Fibroblast of villous mesenchyme (primary cell): ENCODE data around the gene HOXB9. TPM values are rescaled to one million over a fixed set of nuclear protein-coding genes. Genes with fewer than 3 reads are reported as not detected.

ENCODE experiments used
- DNase-seq: peaks from one replicate; pipeline ENCODE4 v3.0.0-alpha.2; 2010; ENCODE audit warnings: low read depth
- H3K4me3 ChIP-seq: 2 replicates; pipeline ENCODE4 v1.5.1; 2011; ENCODE audit warnings: low read depth, mild to moderate bottlenecking, low read length
- total RNA-seq: library from RNA; depleted of rRNA; stranded (reverse); fragments of >200 nt; gene quantifications from 2 replicates; pipeline ENCODE4 v1.2.3, GENCODE V29; 2012
- TF ChIP-seq, protein P1 (sequence below): IDR thresholded peaks from 2 replicates; pipeline ENCODE4 v1.5.1; 2012; ENCODE audit warnings: low read depth, mild to moderate bottlenecking, low read length; ENCODE audit not compliant: insufficient read depth

The HOXB9 gene
- not detected in 2 replicates for total RNA-seq

- peak within 1 kb of the TSS; percentile 19 for H3K4me3 ChIP-seq
- no peak for DNase-seq
- TF ChIP-seq, protein P1, sequence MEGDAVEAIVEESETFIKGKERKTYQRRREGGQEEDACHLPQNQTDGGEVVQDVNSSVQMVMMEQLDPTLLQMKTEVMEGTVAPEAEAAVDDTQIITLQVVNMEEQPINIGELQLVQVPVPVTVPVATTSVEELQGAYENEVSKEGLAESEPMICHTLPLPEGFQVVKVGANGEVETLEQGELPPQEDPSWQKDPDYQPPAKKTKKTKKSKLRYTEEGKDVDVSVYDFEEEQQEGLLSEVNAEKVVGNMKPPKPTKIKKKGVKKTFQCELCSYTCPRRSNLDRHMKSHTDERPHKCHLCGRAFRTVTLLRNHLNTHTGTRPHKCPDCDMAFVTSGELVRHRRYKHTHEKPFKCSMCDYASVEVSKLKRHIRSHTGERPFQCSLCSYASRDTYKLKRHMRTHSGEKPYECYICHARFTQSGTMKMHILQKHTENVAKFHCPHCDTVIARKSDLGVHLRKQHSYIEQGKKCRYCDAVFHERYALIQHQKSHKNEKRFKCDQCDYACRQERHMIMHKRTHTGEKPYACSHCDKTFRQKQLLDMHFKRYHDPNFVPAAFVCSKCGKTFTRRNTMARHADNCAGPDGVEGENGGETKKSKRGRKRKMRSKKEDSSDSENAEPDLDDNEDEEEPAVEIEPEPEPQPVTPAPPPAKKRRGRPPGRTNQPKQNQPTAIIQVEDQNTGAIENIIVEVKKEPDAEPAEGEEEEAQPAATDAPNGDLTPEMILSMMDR, result no peak
Measured at GRCh38 chr17:48626245-48627117, at the start of gene HOXB9. HOXB9 (minus strand) TSS chr17:48626358; CDS start chr17:48626269, 89 bp downstream.

GRCh38 chr17:48672340-48672739 lies 46.2 kb upstream of the HOXB9 start:
- TF ChIP-seq, protein P1, result no peak
- no peak overlapping the region for H3K4me3 ChIP-seq
- DNase-seq, result no peak

DNA sequence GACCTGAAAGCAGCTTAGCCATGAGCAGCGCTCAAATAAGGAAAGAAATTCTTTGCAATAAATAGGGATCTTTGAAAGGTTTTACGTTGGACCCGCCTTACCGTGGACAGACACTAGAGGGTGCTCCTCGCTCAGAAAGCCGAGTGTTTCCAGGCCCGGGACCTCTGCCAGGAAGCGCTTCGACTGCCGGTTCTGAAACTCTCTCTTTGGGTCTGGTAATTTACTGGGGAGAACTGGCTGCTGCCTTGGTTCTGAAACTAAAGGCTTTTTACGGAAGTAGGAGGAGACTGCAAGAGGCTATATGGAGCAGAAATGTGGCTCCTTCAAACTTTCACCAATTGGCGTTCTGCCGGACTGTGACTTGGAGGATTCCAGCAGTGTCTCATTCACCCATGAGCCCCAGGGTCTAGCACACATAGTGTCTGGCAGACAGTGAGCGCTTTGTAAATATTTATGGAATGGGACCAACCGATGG lies 45.6 kb upstream of the HOXB9 start:
- peak; percentile 76 for DNase-seq
- TF ChIP-seq, protein P1, result peak; percentile 92

GRCh38 chr17:48663134-48663924 lies 37.2 kb upstream of the HOXB9 start:
- H3K4me3 ChIP-seq, result no peak overlapping the region
- TF ChIP-seq, protein P1, result peak; percentile 39
- no peak for DNase-seq

More for the DNA sequence above, 45.6 kb upstream of the HOXB9 start:
- H3K4me3 ChIP-seq, result peak overlapping the region; percentile 58

DNA sequence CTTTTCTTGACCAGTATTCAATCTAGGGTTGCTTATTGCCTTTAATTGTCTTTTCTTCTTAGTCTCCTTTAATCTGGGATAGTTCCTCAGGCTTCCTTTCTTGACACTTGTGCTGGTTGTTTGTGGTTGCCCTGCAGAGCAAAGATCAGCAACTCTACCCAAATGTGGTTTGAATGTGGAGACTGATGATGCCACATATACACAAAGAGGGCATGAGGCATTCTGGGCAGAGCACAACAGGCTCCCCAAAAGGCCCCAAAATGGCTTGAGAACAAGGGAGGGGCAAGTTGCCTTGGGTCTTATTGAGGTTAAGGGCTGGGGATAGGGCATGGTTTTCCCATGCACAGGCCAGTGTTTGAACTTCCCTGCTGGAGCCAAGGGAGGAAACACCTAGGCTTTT lies 29.8 kb upstream of the HOXB9 start:
- H3K4me3 ChIP-seq, result no peak overlapping the region
- TF ChIP-seq, protein P1, result no peak
- no peak for DNase-seq

GRCh38 chr17:48649741-48650140 lies 23.6 kb upstream of the HOXB9 start:
- no peak overlapping the region for H3K4me3 ChIP-seq
- TF ChIP-seq, protein P1, result no peak
- no peak for DNase-seq
